Trophoblast cell (in vitro differentiated cells and primary cell): Measurements from ENCODE around the gene PRDM10.
"Not testable (repeated sequence)": the region's sequence is repeated elsewhere in the genome, so short reads cannot be mapped to it uniquely, and the experiment has no call there.

ENCODE experiments used
- DNase-seq, 2 donors: peaks; one replicate each; pipeline ENCODE4 v3.0.0-alpha.2; 2016
- H2AFZ ChIP-seq: 2 replicates; pipeline ENCODE4 v1.6.1; 2013; ENCODE audit warnings: low read length, moderate library complexity, mild to moderate bottlenecking; ENCODE audit not compliant: insufficient read depth, poor library complexity
- H2AK5ac ChIP-seq: 2 replicates; pipeline ENCODE4 v1.6.1; 2013; ENCODE audit warnings: mild to moderate bottlenecking, low read length
- H2BK120ac ChIP-seq: 2 replicates; pipeline ENCODE4 v1.6.1; 2013; ENCODE audit warnings: low read length, mild to moderate bottlenecking, moderate library complexity; ENCODE audit not compliant: insufficient read depth, poor library complexity
- H2BK12ac ChIP-seq: 2 replicates; pipeline ENCODE4 v1.6.1; 2013; ENCODE audit warnings: mild to moderate bottlenecking, low read length, moderate library complexity
- H2BK5ac ChIP-seq: 2 replicates; pipeline ENCODE4 v1.6.1; 2013; ENCODE audit warnings: low read length, low read depth, moderate library complexity, mild to moderate bottlenecking; ENCODE audit not compliant: poor library complexity
- H3K14ac ChIP-seq: 2 replicates; pipeline ENCODE4 v1.6.1; 2013; ENCODE audit warnings: mild to moderate bottlenecking, low read length
- H3K18ac ChIP-seq: 2 replicates; pipeline ENCODE4 v1.6.1; 2013; ENCODE audit warnings: mild to moderate bottlenecking, low read length
- H3K23ac ChIP-seq: 2 replicates; pipeline ENCODE4 v1.6.1; 2013; ENCODE audit warnings: low read length
- H3K27ac ChIP-seq: 2 replicates; pipeline ENCODE4 v1.5.1; 2013; ENCODE audit warnings: low read depth, mild to moderate bottlenecking, inconsistent platforms, low read length, moderate library complexity
- H3K27me3 ChIP-seq: 2 replicates; pipeline ENCODE4 v1.6.1; 2013; ENCODE audit warnings: inconsistent platforms, mild to moderate bottlenecking, low read length, moderate library complexity; ENCODE audit not compliant: insufficient read depth
- H3K36me3 ChIP-seq, 2 experiments: 1 replicate in 1 of 2; 2 replicates in 1 of 2; pipeline ENCODE4 v1.6.1; 2013; ENCODE audit warnings: low read length in 2 of 2, mild to moderate bottlenecking in 2 of 2, moderate library complexity in 1 of 2; ENCODE audit not compliant: insufficient read depth in 2 of 2, control insufficient read depth in 1 of 2
- H3K4ac ChIP-seq: 2 replicates; pipeline ENCODE4 v1.6.1; 2013; ENCODE audit warnings: low read depth, mild to moderate bottlenecking, low read length, moderate library complexity
- H3K4me1 ChIP-seq, 2 experiments: 1 replicate in 1 of 2; 2 replicates in 1 of 2; pipeline ENCODE4 v1.6.1; 2013; ENCODE audit warnings: low read length in 2 of 2, mild to moderate bottlenecking in 2 of 2, moderate library complexity in 1 of 2; ENCODE audit not compliant: insufficient read depth in 2 of 2, control insufficient read depth in 1 of 2
- H3K4me2 ChIP-seq: 2 replicates; pipeline ENCODE4 v1.6.1; 2013; ENCODE audit warnings: inconsistent platforms, mild to moderate bottlenecking, low read length, moderate library complexity
- H3K4me3 ChIP-seq: 2 replicates; pipeline ENCODE4 v1.5.1; 2013; ENCODE audit warnings: mild to moderate bottlenecking, low read depth, low read length, inconsistent platforms
- H3K79me1 ChIP-seq: one replicate; pipeline ENCODE4 v1.6.1; 2013; ENCODE audit warnings: low read length
- H3K79me2 ChIP-seq: 2 replicates; pipeline ENCODE4 v1.6.1; 2013; ENCODE audit warnings: low read length, mild to moderate bottlenecking; ENCODE audit not compliant: control insufficient read depth, insufficient read depth, poor library complexity
- H3K9ac ChIP-seq: 2 replicates; pipeline ENCODE4 v1.6.1; 2013; ENCODE audit warnings: mild to moderate bottlenecking, low read length
- H3K9me3 ChIP-seq: 2 replicates; pipeline ENCODE4 v1.6.1; 2013; ENCODE audit warnings: low read depth, mild to moderate bottlenecking, control low read depth, inconsistent platforms, low read length; ENCODE audit not compliant: insufficient read depth
- H4K12ac ChIP-seq: 2 replicates; pipeline ENCODE4 v1.6.1; 2013; ENCODE audit warnings: low read depth, mild to moderate bottlenecking, low read length, moderate library complexity
- H4K8ac ChIP-seq: 2 replicates; pipeline ENCODE4 v1.6.1; 2013; ENCODE audit warnings: low read depth, mild to moderate bottlenecking, low read length, moderate library complexity
- H4K91ac ChIP-seq: one replicate; pipeline ENCODE4 v1.6.1; 2013; ENCODE audit warnings: low read depth, mild to moderate bottlenecking, low read length, moderate library complexity
- WGBS: extraction: QIAGEN DNeasy Blood & Tissue Kit; methylation state at CpG from one replicate; pipeline ENCODE4 v1.1.7; 2013; ENCODE audit warnings: missing lambda C conversion rate; ENCODE audit not compliant: insufficient read length, insufficient coverage; ENCODE audit errors: extremely low coverage; 5-methylcytosine and 5-hydroxymethylcytosine counted together

PRDM10 gene

DNA sequence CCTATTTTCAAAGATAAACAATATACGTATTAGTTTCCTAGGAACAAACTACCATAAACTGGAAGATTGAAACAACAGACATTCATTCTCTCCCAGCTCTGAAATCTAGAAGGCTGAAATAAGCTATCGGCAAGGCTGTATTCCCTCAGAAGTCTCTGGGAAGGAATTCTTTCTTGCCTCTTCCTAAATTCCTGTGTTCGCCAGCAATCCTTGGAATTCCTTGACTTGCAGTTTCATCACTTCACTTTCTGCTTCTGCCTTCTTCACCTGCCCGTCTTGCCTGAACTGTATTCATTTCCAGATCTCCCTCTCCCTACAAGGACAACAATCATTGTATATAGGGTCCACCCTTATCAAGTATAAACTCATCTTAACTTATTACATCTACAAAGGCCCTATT lies 17.7 kb upstream of the PRDM10 start:
- Histone ChIP-seq H3K18ac (no peak overlapping the region), H2AFZ (no peak overlapping the region), H2BK12ac (no peak overlapping the region), H3K79me1 (peaks cover 8% of the 10 kb centered on the region), H3K23ac (no peak overlapping the region), H3K27ac (peak overlapping the region; percentile 22), H3K4me1 (peaks cover 8 to 14% of the 10 kb centered on the region in 2 experiments), H2BK5ac (no peak overlapping the region), H3K36me3 (no peaks in the 10 kb centered on the region), H3K4ac (no peak overlapping the region), H3K4me3 (no peak overlapping the region), H3K14ac (no peak overlapping the region), H3K9me3 (peaks cover 3% of the 10 kb centered on the region), H2BK120ac (no peak overlapping the region), H4K91ac (no peak overlapping the region), H3K4me2 (no peak overlapping the region), H4K8ac (no peak overlapping the region), H3K79me2 (peaks cover 3% of the 10 kb centered on the region), H4K12ac (no peak overlapping the region), H3K27me3 (no peaks in the 10 kb centered on the region), H3K9ac (no peak overlapping the region), H2AK5ac (no peak overlapping the region)
- no CpG with 5 or more reads among the region's 4 CpGs for WGBS
- peak; percentile 59 to 89 for DNase-seq

GRCh38 chr11:130015846-130016245 lies 13.2 kb upstream of the PRDM10 start:
- not testable (repeated sequence) for H3K4ac ChIP-seq, H2BK120ac ChIP-seq, H3K14ac ChIP-seq, H3K9ac ChIP-seq, H3K4me2 ChIP-seq, H3K36me3 ChIP-seq, H3K9me3 ChIP-seq, H4K8ac ChIP-seq, H3K4me1 ChIP-seq, H2AK5ac ChIP-seq, H2BK5ac ChIP-seq, H3K23ac ChIP-seq, DNase-seq, H2BK12ac ChIP-seq, H3K27ac ChIP-seq, H4K91ac ChIP-seq, H3K27me3 ChIP-seq, H2AFZ ChIP-seq, H4K12ac ChIP-seq, H3K4me3 ChIP-seq, H3K79me1 ChIP-seq, H3K18ac ChIP-seq, H3K79me2 ChIP-seq
- WGBS = no CpG with 5 or more reads among the region's 3 CpGs

GRCh38 chr11:130008326-130008725 lies 5.7 kb upstream of the PRDM10 start:
- Histone ChIP-seq H3K27ac (no peak overlapping the region), H3K9ac (no peak overlapping the region), H2BK5ac (no peak overlapping the region), H2AK5ac (no peak overlapping the region), H4K8ac (no peak overlapping the region), H4K12ac (no peak overlapping the region), H3K79me1 (peaks cover 4% of the 10 kb centered on the region), H3K79me2 (peaks cover 2% of the 10 kb centered on the region), H3K23ac (no peak overlapping the region), H3K14ac (no peak overlapping the region), H3K18ac (no peak overlapping the region), H3K4me3 (no peak overlapping the region), H2BK12ac (no peak overlapping the region), H2AFZ (no peak overlapping the region), H3K27me3 (no peaks in the 10 kb centered on the region), H4K91ac (no peak overlapping the region), H3K4me1 (no peaks in the 10 kb centered on the region), H3K9me3 (no peaks in the 10 kb centered on the region), H3K4me2 (no peak overlapping the region), H2BK120ac (no peak overlapping the region), H3K4ac (no peak overlapping the region), H3K36me3 (no peaks in the 10 kb centered on the region)
- DNase-seq = no peak

DNA sequence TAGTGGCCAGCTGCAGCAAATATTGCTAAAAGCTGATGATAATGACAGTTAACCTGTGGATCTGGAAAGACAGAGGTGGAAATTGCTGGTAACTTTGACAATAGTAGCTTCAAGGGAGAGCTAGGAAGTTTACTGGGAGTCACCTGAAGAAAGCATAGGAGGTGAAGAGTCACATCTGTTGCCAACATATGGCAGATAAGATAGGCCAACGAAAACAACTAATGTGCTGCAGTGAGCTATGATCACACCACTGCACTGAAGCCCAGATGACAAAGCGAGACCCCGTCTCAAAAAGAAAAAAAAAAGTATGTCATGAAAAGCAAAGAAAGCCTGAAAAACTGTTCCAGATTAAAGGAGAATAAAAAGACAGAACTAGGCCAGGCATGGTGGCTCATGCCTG lies 4.3 kb upstream of the PRDM10 start:
- Histone ChIP-seq H2BK120ac (no peak overlapping the region), H3K9me3 (no peaks in the 10 kb centered on the region), H3K14ac (no peak overlapping the region), H3K79me2 (peaks cover 9% of the 10 kb centered on the region), H3K79me1 (peaks cover 16% of the 10 kb centered on the region), H3K4me3 (no peak overlapping the region), H2BK12ac (no peak overlapping the region), H2AK5ac (no peak overlapping the region), H3K18ac (no peak overlapping the region), H3K9ac (no peak overlapping the region), H3K4me1 (no peaks in the 10 kb centered on the region), H2AFZ (no peak overlapping the region), H3K27ac (no peak overlapping the region), H4K12ac (no peak overlapping the region), H2BK5ac (no peak overlapping the region), H4K91ac (no peak overlapping the region), H3K36me3 (no peaks in the 10 kb centered on the region), H3K4me2 (no peak overlapping the region), H4K8ac (no peak overlapping the region), H3K23ac (no peak overlapping the region), H3K4ac (no peak overlapping the region), H3K27me3 (no peaks in the 10 kb centered on the region)
- DNase-seq = no peak
- WGBS = no CpG with 5 or more reads among the region's 3 CpGs
